NT2/D1 (cell line): ENCODE data around the gene CNR1.

Experiments
- SUZ12 ChIP-seq: IDR thresholded peaks from 2 replicates; pipeline ENCODE4 v1.6.1; 2011; ENCODE audit not compliant: insufficient read length, insufficient read depth; ENCODE audit errors: extremely low read depth
- YY1 ChIP-seq: IDR thresholded peaks from 2 replicates; pipeline ENCODE4 v1.6.1; 2011; ENCODE audit not compliant: insufficient read length, insufficient read depth
- ZNF274 ChIP-seq: IDR thresholded peaks from 2 replicates; pipeline ENCODE4 v1.6.1; 2011; ENCODE audit warnings: mild to moderate bottlenecking, low read depth, low read length

- TF ChIP-seq SUZ12 (no peak), YY1 (no peak), ZNF274 (no peak)
Measured at GRCh38 chr6:88111991-88112390, 54.2 kb downstream of the CNR1 start.
